SU-DHL-6 (cell line): ENCODE data around the gene DHTKD1.

Experiments used
- H2AFZ ChIP-seq: fragments of 200-600 bp; sonication (generic); 2 replicates; pipeline ENCODE4 v1.6.1; 2014; ENCODE audit warnings: low read depth, mild to moderate bottlenecking, moderate library complexity, mixed read lengths, antibody characterized with exemption, low read length; ENCODE audit not compliant: severe bottlenecking
- H3F3A ChIP-seq: fragments of 200-600 bp; shearing (Covaris generic); 2 replicates; pipeline ENCODE4 v1.6.0; 2016; ENCODE audit warnings: antibody characterized with exemption, mild to moderate bottlenecking; ENCODE audit not compliant: insufficient read depth
- H3K27ac ChIP-seq: fragments of 200-600 bp; sonication (generic); 2 replicates; pipeline ENCODE4 v1.5.1; 2016; ENCODE audit warnings: low read depth, mild to moderate bottlenecking, low read length, moderate library complexity, mixed read lengths
- H3K27me3 ChIP-seq: fragments of 200-600 bp; sonication (generic), shearing (Covaris generic); 2 replicates; pipeline ENCODE4 v1.6.0; 2014; ENCODE audit warnings: mild to moderate bottlenecking, low read length
- H3K36me3 ChIP-seq: fragments of 200-600 bp; sonication (generic); 2 replicates; pipeline ENCODE4 v1.6.1; 2014; ENCODE audit warnings: mild to moderate bottlenecking, low read length, mixed read lengths
- H3K4me2 ChIP-seq: fragments of 300-600, 200-600 bp; shearing (Covaris generic), sonication (generic); 2 replicates; pipeline ENCODE4 v1.6.0; 2014; ENCODE audit warnings: low read length, low read depth, mild to moderate bottlenecking; ENCODE audit not compliant: poor library complexity, severe bottlenecking
- H3K4me3 ChIP-seq: fragments of 200-600 bp; sonication (generic); 2 replicates; pipeline ENCODE4 v1.5.1; 2014; ENCODE audit warnings: antibody characterized with exemption, low read length, mild to moderate bottlenecking, mixed read lengths; ENCODE audit not compliant: insufficient read depth, poor library complexity, severe bottlenecking
- H3K79me2 ChIP-seq: fragments of 200-600 bp; sonication (generic); 2 replicates; pipeline ENCODE4 v1.6.1; 2014; ENCODE audit warnings: mild to moderate bottlenecking, low read length, moderate library complexity; ENCODE audit not compliant: insufficient read depth
- H3K9ac ChIP-seq: fragments of 200-600 bp; sonication (generic); 2 replicates; pipeline ENCODE4 v1.7.0; 2014; ENCODE audit warnings: mild to moderate bottlenecking, low read length
- H3K9me2 ChIP-seq: fragments of 200-600 bp; sonication (generic); replicated peaks from 2 replicates; pipeline ENCODE4 v1.6.1; 2014; ENCODE audit warnings: low read length; ENCODE audit not compliant: insufficient read depth
- H3K9me3 ChIP-seq: fragments of 200-600 bp; sonication (generic); 2 replicates; pipeline ENCODE4 v1.6.1; 2014; ENCODE audit warnings: low read length, mixed read lengths; ENCODE audit not compliant: insufficient read depth
- H4K20me1 ChIP-seq: fragments of 200-600 bp; sonication (generic); 2 replicates; pipeline ENCODE4 v1.6.1; 2014; ENCODE audit warnings: low read depth, mild to moderate bottlenecking, antibody characterized with exemption, low read length, moderate library complexity, mixed read lengths
- CTCF ChIP-seq: fragments of 200-600 bp; sonication (generic); IDR thresholded peaks from one replicate; pipeline ENCODE4 v1.5.1; 2017; ENCODE audit warnings: antibody characterized with exemption, mild to moderate bottlenecking, low read length, moderate library complexity; ENCODE audit not compliant: insufficient read depth, poor library complexity, severe bottlenecking
- EZH2phosphoT487 ChIP-seq: fragments of 200-600 bp; sonication (generic), shearing (Covaris generic); conservative IDR thresholded peaks from 2 replicates; pipeline ENCODE4 v1.6.1; 2018; ENCODE audit warnings: mild to moderate bottlenecking, antibody characterized with exemption, low read length, moderate library complexity, mixed read lengths

Gene DHTKD1

GRCh38 chr10:12109286-12109685, 40.5 kb downstream of the DHTKD1 start:
- Histone ChIP-seq H3F3A (no peaks in the 10 kb centered on the region), H3K27ac (no peak overlapping the region), H3K4me2 (no peak overlapping the region), H3K27me3 (no peaks in the 10 kb centered on the region), H3K4me3 (no peak overlapping the region), H4K20me1 (no peaks in the 10 kb centered on the region), H3K36me3 (peaks cover 9% of the 10 kb centered on the region; the same call in 1 of the 2 replicates), H3K9me3 (no peaks in the 10 kb centered on the region), H2AFZ (no peak overlapping the region), H3K9ac (no peak overlapping the region), H3K79me2 (no peaks in the 10 kb centered on the region), H3K9me2 (no peaks in the 10 kb centered on the region)
- TF ChIP-seq CTCF (no peak), EZH2phosphoT487 (no peak)

- Histone ChIP-seq H2AFZ (no peak overlapping the region), H4K20me1 (no peaks in the 10 kb centered on the region), H3K4me2 (no peak overlapping the region), H3K4me3 (no peak overlapping the region), H3K27ac (no peak overlapping the region), H3K36me3 (peaks cover 8% of the 10 kb centered on the region; the same call in 1 of the 2 replicates), H3F3A (no peaks in the 10 kb centered on the region), H3K9ac (no peak overlapping the region), H3K79me2 (no peaks in the 10 kb centered on the region), H3K9me3 (no peaks in the 10 kb centered on the region), H3K9me2 (no peaks in the 10 kb centered on the region), H3K27me3 (no peaks in the 10 kb centered on the region)
- TF ChIP-seq CTCF (no peak), EZH2phosphoT487 (no peak)
Observed at GRCh38 chr10:12111528-12111927, 42.8 kb downstream of the DHTKD1 start.

- TF ChIP-seq EZH2phosphoT487 (no peak), CTCF (no peak)
- Histone ChIP-seq H3K9me2 (no peaks in the 10 kb centered on the region), H3K27ac (no peak overlapping the region)
Observed at GRCh38 chr10:12113627-12114026, 44.9 kb downstream of the DHTKD1 start.

More at GRCh38 chr10:12113627-12114026, 44.9 kb downstream of the DHTKD1 start:
- Histone ChIP-seq H4K20me1 (no peaks in the 10 kb centered on the region), H3K79me2 (no peaks in the 10 kb centered on the region), H3K9ac (no peak overlapping the region), H3F3A (no peaks in the 10 kb centered on the region), H3K4me3 (no peak overlapping the region), H3K4me2 (no peak overlapping the region), H3K27me3 (no peaks in the 10 kb centered on the region), H3K36me3 (peaks cover 4% of the 10 kb centered on the region; the same call in 1 of the 2 replicates), H3K9me3 (no peaks in the 10 kb centered on the region), H2AFZ (no peak overlapping the region)
